ENCODE measurements around the gene MEAF6.
"Not testable (repeated sequence)": the region's sequence is repeated elsewhere in the genome, so short reads cannot be mapped to it uniquely, and the experiment has no call there.

MEAF6 gene

DNA sequence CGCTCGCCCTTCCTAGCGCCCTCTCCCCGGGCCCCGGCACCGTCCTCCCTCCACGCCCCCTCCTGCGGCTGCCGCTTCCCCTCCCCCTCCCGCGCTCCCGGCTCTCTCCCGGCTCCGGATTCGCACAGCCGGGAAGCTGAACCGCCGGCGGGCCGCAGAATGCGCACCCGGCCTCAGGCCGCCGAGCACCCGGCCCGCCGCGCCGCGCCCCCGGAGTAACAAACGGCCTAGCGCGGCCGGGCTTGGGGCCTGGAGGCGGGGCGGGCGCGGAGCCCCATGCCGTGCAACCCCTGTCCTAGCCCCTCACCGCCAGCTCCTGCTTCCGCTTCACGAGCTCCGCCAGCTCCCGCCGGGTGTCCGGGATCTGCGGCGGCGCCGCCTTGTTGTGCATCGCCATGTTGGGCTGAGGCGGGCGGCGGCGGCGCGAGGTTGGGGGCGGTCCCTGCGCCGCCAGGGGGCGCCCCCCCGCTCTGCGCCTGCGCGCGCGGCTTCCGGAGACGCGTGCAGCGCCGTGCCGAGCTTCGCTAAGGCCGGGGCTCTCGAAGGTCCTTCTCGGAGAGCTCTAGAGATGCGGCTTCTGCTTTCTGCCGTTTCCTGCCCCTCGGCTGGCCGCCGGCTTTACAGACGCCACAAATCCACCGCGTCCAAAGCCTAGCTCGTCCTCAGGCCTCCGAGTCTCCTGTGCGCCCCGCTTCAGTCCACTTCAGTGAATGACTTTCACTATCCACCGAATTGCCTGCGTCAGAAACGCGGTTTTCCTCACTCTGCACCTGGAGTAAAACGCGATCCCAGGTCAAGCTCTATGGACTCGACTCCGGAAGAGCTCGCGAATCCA is at the start of gene MEAF6:
MEAF6 (minus strand) TSS at position 417 of the 835 bp plus-strand sequence; CDS start at position 397, 20 bp downstream.
- in situ Hi-C loops (cut with MboI; ENCODE audit: low sequenced_read_pairs), result no loop called here

DNA sequence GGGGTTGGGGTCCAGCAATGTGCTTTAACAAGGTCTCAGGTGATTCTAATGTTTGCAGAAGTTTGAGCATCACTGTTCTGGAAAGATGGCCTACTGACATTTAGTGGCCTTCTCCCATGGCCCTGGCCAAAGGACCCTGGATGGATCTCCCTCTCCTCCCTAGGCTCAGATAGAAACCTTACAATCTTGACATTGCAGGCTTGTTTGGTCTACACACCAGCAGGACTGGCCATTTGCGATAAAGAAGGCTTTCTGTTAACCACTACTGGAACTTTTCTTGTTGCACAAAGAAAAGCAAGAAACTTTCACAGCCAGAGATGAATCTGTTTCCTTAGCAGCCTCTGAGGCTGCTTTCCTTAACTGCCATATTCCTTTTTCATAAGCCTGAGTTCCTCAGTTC is 48.4 kb upstream of the MEAF6 start:
- in situ Hi-C loops (cut with MboI; ENCODE audit: low sequenced_read_pairs), result no loop called here

DNA sequence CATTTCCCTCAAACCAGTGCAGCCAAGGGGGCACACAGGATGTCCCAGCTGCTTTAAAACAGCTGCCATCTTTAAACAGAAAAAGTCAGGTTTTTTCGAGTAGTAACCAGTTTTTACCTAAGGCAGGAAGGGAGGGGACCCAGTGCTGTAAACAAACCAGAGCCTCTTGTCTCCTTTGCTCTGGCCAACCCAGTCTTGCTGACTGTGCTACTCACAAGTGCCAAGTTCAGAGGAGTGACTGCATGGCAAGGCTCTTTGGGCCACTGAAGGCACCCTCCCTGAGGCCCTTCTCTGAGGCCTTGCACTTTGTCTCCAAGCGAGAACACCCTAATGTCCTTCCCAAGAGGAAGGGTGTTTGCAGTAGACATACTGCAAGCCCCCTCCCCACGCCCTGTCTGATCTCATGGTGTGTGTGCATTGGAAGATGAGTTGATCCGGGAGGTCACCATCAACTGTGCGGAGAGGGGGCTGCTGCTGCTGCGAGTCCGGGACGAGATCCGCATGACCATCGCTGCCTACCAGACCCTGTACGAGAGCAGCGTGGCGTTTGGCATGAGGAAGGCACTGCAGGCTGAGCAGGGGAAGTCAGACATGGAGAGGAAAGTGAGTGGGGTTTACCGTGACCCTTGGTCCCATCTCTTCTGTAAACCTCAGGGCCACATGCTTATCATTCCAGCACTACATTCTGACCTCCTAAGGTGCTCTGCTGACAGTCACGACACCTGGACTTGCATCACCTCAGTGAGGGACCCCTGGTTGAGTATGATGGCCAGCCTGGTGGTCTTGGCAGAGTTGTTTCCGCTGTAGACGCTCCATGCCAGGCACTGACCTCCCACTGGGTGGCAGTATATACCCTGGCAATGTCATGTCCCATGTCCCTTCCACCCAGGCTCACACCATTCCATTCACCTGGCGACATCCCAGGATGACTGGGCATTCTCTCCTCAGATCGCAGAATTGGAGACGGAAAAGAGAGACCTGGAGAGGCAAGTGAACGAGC is 46.9 kb upstream of the MEAF6 start:
- in situ Hi-C loops (cut with MboI; ENCODE audit: low sequenced_read_pairs), result no loop called here

DNA sequence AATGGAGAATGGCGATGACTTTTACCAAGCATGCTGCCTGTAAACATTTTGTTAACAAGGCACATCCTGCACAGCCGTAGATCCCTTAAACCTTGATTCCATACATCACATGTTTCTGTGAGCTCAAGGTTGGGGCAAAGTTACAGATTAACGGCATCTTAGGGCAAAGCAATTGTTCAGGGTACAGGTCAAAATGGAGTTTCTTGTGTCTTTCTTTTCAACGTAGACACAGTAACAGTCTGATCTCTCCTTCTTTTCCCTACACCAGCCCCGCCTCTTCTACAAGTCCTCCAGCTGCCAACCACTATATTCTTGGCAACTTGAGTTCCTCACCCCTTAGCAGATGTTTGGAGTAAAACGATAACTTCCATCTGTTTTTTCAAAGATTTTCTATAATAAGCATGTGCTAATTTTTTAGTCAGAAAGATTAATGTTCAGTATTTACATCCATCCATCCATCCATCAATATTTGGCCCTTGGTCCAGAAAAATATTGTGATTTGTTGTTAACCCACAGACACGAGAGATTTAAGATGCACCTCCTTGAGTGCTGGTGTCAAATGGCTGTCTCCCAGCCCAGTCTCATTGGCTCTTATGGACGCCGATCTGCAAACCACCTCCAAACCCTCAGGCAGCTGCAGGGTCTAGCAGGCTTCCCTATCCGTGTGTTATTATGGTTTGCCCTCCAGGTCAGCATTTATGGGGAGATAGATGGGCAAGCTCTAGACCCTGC is 46.0 kb upstream of the MEAF6 start:
- in situ Hi-C loops (cut with MboI; ENCODE audit: low sequenced_read_pairs), result no loop called here

DNA sequence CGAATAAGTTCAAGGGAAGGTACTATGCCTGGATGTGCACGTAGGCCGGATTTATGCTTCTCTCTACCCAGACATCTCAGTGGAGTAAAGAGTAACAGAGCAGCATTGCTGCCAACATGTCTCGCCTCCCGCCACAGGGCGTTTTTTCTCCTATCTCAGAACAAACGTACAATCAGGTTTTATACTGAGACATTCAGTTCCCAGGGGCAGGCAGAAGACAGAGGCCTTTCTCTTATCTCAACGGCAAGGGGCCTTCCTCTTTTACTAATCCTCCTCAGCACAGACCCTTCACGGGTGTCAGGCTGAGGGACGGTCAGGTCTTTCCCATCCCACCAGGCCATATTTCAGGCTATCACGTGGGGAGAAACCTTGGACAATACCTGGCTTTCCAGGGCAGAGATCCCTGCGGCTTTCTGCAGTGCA is 45.4 kb upstream of the MEAF6 start:
- in situ Hi-C loops (cut with MboI; ENCODE audit: low sequenced_read_pairs), result not testable (repeated sequence)

DNA sequence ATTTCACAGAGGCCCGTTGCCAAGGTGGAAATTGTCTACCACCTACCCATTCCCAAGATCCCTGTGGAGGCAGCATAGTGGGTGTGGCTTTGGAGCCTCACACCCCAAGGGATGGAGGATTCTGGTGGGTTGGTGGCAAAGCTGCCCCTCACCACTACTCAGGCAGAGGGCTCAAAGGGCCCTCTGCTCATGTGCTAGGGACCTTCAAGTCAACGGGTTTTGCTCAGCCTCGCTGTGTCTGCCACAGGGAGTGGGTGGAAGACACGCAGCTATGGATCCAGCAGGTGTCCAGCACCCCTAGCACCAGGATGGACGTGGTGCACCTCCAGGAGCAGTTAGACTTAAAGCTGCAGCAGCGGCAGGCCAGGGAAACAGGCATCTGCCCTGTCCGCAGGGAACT is 44.5 kb upstream of the MEAF6 start:
- in situ Hi-C loops (cut with MboI; ENCODE audit: low sequenced_read_pairs), result no loop called here

DNA sequence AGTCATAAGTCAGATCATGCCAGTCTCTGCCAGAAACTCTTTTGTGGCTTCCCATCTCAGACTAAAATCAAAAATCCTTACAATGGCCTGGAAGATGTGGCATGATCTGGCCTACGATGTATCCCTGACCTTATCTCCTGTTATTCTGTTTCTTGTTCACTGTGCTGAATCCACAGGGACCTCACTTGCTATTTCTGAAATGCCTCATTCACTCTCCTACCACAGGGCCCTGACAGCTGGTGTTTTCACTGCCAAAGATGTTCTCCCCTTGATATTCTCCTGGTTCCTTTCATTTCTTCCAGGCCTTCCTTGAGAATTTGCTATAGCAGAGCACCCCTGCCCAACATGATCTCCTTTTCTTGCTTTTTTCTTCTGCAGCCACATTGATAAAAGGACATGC is 43.8 kb upstream of the MEAF6 start:
- in situ Hi-C loops (cut with MboI; ENCODE audit: low sequenced_read_pairs), result no loop called here

DNA sequence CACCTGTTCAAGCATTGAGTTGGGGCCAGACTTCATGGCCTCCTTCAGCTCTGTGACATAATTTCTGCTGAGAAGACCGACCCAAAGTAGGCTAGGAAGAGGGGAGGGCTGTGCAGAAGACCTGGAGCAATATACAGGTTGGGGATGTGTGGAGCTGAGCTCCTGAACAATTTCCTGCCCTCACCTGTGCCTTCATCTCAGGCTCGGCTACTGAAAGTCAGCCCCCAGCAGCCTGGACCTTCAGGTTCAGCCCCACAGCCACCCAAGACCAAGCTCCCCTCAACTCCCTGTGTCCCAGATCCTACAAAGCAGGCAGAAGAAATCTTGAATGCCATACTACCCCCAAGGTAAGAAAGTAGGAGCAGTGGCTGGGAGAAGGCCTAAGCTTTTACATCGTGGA is 42.8 kb upstream of the MEAF6 start:
- in situ Hi-C loops (cut with MboI; ENCODE audit: low sequenced_read_pairs), result no loop called here

DNA sequence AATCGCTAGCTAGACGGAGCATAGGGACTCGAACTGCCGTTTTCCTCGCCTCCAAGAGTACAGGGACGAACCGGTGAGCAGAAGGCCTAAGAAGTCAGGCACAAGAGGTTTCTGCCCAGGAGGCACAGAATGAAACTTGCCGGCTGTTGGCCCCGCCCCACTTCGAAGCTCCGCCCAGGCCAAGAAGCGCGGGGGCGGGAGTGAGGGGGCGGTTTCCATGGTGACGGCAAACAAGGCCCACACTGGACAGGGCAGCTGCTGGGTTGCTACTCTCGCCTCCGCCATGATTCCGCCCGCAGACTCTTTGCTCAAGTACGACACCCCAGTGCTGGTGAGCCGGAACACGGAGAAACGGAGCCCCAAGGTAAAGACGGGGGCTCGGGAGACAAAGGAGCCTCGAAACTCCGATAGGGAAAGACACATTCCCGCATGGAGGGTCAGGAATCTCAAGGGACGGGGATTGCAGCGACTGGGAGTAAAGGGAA is 42.2 kb upstream of the MEAF6 start, which contains the start of gene DNALI1:
DNALI1 (plus strand) TSS at position 229 of the 485 bp plus-strand sequence; CDS start at position 284, 55 bp downstream.
- in situ Hi-C loops (cut with MboI; ENCODE audit: low sequenced_read_pairs), result no loop called here

DNA sequence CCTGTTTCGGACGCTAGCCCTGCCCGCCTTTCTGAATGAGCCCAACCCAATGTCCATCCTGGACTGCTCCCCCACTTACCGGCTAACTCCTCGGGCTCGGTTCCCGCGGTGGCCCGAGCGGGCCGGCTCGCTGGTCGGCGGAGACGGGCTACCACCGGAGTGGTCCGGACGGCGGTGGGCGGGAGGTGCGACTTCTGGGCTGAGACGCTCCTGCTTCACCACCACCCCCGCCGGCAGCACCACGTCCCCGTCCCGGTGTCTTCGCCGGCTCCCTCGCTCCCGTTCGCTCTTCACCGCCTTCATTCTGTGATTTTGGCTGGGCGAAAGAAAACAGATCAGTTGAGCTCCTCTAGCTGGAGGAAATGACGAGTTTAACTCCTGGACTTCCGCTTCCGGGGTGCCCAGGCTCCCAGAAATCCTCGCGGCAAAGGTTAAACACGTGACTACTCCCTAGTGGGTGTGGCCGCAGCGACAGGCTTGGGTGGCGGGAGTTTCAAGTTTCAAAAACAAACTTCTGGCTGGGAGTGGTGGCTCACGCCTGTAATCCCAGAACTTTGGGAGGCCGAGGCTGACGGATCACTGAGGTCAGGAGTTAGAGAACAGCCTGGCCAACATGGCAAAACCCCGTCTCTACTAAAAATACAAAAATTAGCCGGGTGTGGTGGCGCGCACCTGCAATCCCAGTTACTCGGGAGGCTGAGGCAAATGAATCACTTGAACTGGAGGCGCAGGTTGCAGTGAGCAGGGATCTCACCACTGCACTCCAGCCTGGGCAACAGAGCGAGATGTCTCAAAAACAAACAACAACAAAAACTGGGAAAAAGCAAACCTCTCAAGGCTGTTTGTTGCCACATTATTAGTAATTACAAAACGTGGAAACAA is 39.6 kb upstream of the MEAF6 start, which contains the start of gene SNIP1:
SNIP1 (minus strand) TSS at position 367 of the 882 bp plus-strand sequence; CDS start at position 303, 64 bp downstream.
- in situ Hi-C loops (cut with MboI; ENCODE audit: low sequenced_read_pairs), result no loop called here

DNA sequence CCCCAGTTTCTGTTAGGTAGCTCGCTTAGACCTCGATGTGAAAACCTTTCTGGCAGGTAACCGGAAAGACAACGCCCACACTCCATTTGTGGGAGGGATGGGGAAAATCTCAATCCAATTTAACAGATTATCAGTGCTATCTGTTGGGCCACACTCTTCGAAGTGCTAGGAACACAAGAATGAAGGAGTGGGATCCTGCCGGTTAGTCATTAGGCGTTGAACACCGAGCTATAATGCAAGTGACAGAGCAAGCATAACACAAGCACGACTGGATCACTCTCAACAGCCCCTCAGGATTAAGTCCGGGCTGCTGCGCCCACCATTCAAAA is 39.0 kb upstream of the MEAF6 start:
- in situ Hi-C loops (cut with MboI; ENCODE audit: low sequenced_read_pairs), result no loop called here

DNA sequence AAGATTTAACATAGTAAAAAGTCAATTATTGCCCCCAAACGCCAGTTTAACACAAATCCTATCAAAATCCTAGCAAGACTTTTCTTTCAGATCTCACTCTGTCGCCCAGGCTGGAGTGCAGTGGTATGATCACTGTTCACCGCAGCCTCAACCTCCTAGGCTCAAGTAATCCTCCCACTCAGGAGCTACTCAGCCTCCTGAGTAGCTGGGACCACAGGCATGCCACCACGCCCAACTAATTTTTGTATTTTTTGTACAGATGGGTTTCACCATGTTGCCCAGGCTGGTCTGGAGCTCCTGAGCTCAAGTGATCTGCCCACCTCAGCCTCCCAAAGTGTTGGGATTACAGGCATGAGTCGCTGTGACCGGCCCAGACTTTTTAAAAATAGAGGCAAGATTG is 34.8 kb upstream of the MEAF6 start:
- in situ Hi-C loops (cut with MboI; ENCODE audit: low sequenced_read_pairs), result no loop called here

DNA sequence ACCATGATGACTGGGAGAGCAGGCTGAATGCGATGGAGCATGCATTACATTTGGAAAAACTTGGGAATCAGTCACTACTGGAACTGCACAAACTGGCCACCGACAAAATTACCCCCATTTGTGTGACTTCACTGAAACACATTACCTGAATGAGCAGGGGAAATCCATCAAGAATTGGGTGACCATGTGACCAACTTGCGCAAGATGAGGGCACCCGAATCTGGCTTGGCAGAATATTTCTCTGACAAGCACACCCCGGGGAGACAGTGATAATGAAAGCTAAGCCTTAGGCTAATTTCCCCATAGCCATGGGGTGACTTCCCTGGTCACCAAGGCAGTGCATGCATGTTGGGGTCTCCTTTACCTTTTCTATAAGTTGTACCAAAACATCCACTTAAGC is 30.5 kb upstream of the MEAF6 start:
- in situ Hi-C loops (cut with MboI; ENCODE audit: low sequenced_read_pairs), result no loop called here

DNA sequence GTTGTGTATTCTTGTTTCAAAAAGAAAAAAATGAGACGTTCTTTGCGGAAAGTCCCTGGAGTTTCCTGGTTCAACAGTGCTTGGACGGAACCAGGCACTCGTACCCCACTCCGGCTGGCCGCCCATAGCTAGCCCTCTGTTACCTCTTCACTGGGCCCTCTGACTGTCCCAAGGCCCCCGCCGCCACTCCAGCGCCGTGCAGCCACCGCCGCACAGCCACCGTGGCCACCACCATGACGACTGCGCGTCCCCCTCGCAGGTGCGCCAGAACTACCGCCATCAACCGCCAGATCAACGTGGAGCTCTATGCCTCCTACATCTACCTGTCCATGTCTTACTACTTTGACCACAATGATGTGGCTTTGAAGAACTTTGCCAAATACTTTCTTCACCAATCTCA is 30.0 kb upstream of the MEAF6 start:
- in situ Hi-C loops (cut with MboI; ENCODE audit: low sequenced_read_pairs), result no loop called here

DNA sequence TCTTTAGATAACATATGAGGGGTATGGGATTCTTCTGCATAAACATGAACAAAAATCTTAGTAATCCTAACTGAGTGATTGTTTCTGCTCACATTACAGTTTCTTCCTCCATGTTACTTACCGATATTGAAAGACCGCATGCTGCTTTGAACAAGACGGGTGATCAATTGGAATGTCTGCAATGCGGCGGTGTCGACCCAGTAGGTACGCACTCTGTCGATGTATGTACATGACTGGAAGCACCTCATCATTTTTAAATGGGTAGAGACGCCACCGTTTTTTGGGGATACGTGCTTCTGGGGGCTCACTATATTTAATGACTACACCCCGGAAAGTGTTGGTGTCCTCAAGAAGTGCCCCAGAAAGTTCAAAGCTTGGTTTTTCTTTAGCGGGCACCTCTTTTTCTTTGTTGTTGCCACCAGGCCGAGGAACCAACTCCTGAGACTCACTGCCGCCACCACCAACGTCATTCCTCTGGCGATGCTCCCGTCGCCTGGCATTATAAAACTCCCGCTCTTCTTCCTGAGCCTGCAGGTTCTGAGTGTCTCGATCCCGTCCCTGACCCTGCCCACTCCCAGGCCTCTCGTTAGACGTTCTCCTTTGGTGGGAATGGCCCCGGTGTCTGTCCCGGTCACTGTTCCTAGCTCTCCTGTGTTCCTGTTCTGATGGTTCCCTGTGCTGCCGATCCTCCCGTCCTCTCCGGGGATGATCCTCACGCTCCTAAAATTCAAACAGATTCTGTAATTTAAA is 25.6 kb upstream of the MEAF6 start:
- in situ Hi-C loops (cut with MboI; ENCODE audit: low sequenced_read_pairs), result no loop called here

DNA sequence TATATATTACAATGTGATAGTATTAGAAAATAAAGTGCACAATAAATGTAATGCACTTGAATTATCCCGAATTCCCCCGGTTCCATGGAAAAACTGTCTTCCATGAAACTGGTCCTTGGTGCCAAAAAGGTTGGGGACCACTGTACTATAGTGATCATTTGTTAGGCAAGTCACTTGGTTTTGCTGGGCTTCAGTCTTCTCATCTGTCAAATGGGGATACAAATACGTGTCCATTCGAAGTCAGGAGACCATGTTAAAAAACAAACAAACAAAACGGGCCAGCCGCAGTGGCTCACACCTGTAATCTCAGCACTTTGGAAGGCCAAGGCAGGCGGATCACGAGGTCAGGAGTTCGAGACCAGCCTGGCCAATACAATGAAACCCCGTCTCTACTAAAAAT is 24.6 kb upstream of the MEAF6 start:
- in situ Hi-C loops (cut with MboI; ENCODE audit: low sequenced_read_pairs), result not testable (repeated sequence)

DNA sequence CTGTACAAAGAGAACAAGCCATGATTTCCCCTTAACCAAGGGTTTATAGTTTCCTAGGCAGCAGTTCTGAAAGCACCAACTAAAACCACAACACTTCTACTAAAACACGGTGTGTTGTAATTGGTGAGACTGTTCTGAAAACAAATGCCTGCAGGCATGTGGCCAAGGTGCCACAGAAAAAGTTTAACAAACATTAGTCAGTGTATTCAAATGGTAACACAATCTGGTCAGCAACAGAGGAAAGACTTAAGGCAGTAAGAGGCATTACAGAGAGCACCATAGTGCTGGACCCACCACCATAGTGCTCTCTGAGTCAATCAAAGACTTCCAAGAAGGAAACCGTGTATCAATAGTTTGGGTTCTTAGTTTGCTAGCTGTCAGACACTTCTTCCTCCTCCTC is 22.8 kb upstream of the MEAF6 start:
- in situ Hi-C loops (cut with MboI; ENCODE audit: low sequenced_read_pairs), result no loop called here

DNA sequence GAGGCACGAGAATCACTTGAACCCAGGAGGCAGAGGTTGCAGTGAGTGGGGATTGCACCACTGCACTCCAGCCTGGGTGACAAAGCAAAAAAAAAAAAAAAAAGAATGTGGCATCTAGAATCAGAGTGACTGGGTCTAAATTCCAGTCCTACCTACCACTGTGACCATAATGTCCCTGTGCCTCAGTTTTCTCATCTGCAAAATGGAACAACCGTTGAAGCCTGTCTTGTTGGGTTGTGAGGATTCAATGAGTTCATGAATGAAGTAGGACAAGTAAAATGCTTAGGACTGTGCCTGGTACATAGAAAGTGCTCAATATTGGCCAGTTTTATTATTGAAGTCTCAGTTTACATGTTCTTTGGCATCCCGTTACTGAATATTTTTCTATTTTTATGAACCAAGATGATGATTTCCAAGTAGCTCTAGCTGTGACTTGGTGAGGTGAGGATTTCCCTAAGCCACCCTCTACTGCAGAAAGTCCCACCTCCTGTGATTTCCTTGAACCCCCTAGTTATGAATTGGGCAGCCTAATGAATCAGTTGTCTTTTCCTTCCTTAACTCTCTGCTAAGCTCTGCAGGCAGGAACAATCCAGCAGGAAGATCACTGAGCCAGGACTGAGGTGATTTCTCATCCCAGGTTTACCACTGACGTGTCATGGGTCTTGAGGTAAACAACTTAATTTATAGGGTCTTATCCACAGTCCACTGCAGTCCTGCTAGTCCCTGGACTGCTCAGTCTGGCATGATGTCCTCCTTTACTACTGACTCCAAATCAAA is 18.9 kb upstream of the MEAF6 start:
- in situ Hi-C loops (cut with MboI; ENCODE audit: low sequenced_read_pairs), result no loop called here

Data from hTERT RPE-1 (cell line).